ENCODE results near the gene PPFIA3. TPM values are rescaled to one million over a fixed set of nuclear protein-coding genes. Genes with fewer than 3 reads are reported as not detected.
"Not testable (repeated sequence)": the region's sequence is repeated elsewhere in the genome, so short reads cannot be mapped to it uniquely, and the experiment has no call there.

Gene PPFIA3
- polyA plus RNA-seq, 3 donors, result 8.5 to 20.1 (median 8.9) TPM

DNA sequence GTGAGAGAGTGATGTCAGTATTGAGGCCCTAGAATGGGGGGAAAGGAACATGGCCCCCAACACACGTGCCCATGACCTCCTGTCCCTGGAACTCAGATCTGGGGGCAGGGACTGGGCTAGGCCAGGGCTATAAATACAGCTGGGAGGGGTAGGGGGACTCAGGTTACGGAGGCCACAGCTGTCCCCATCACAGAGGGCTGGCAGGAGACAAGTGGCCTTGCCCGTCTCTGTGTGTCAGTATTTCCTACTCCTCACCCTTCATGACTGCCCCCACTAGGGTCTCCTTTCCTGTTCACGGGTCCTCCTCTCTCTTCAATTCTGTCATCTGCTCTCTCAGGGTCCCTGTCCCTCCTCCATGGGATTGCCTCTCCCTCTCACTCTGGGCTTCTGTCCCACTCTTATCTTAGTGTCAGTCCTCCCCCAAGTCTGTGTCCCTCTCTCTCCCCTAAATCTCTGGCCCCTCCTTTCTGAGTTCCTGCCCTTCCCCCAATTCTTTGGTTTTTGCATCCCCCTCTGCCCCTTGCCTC is 36.5 kb downstream of the PPFIA3 start:
- no peak overlapping the region for H3K27ac ChIP-seq (ENCODE audit: low read depth, low read length)

DNA sequence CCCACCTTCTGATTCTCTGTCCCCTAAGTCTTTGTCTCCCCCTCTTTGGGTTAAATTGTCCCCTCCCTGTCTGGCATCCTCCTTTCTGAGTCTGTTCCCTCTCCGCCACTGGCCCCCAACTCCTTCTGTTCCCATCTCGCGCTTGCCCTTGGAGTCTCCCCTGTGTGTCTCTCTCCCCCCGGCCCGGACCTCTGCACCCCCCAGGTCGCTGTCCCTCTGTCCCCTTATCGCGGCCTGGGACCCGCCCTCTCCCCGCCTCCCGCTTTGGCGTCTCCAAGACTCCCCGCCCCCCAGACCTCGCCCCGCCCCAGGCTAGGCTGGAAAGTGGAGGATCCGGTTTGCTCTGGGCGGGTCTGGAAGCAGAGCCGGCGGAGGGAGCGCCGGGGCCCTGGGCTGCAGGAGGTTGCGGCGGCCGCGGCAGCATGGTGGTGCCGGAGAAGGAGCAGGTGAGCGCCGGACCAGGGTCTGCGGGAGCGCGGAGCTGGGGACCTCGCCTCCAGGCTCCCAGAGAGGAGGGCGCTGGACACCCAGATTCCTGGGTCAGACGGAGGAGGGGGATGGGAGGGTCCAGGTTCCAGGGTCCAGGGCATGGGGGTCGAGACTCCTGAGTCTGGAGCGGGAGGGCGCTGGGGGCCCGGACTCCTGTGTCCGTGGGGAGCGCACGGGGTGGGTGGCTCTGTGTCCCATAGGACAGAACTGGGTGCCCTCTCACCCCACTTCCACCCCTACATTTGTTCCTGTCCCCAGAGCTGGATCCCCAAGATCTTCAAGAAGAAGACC is 38.3 kb downstream of the PPFIA3 start, which contains the start of gene TRPM4:
Gene TRPM4, plus strand, starts transcription at position 348 of the 780 bp plus-strand sequence. Its CDS starts 75 bp downstream, at position 423.
- WGBS, 3 donors, result 0 to 1% (median 1%) methylated on average over 37 to 41 of the region's 41 CpGs
- H3K27ac ChIP-seq (ENCODE audit: low read depth, low read length), result no peak within 1 kb of the TSS

More for the DNA sequence above, 36.5 kb downstream of the PPFIA3 start:
- 35 to 54% (median 50%) methylated on average over 3 to 4 of the region's 4 CpGs for WGBS, 3 donors

- H3K27ac ChIP-seq (ENCODE audit: low read depth, low read length), result no peak overlapping the region
Observed at GRCh38 chr19:49160450-49161189, 41.3 kb downstream of the PPFIA3 start.

DNA sequence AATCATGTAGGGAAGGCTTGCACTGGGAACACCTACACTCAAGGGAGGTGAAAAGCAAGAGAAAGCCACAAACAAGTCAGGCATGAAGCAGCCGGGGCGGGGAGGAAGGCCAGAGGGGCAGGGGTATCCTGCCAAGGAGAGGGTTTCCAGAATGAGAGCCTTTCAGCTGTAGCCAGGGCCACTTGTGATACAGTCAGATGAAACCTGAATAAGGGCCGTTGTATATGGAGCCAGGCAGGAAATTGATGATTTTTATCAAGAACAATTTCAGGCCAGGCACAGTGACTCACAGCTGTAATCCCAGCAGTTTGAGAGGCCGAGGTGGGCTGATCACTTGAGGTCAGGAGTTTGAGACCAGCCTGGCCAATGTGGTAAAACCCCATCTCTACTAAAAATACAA is 42.6 kb downstream of the PPFIA3 start:
- no peak overlapping the region for H3K27ac ChIP-seq (ENCODE audit: low read depth, low read length)
- WGBS, 3 donors, result 64 to 74% (median 68%) methylated on average over 4 of the region's 4 CpGs

More at GRCh38 chr19:49160450-49161189, 41.3 kb downstream of the PPFIA3 start:
- 91 to 92% (median 92%) methylated on average over 13 of the region's 13 CpGs for WGBS, 3 donors

- H3K27ac ChIP-seq (ENCODE audit: low read depth, low read length), result no peak overlapping the region
- WGBS, 3 donors, result 45 to 75% (median 62%) methylated on average over 24 of the region's 24 CpGs
Observed at GRCh38 chr19:49165111-49165750, 45.9 kb downstream of the PPFIA3 start.

GRCh38 chr19:49165865-49166301 is 46.5 kb downstream of the PPFIA3 start:
- 52 to 61% (median 61%) methylated on average over 29 to 30 of the region's 30 CpGs for WGBS, 3 donors
- H3K27ac ChIP-seq (ENCODE audit: low read depth, low read length), result no peak overlapping the region

DNA sequence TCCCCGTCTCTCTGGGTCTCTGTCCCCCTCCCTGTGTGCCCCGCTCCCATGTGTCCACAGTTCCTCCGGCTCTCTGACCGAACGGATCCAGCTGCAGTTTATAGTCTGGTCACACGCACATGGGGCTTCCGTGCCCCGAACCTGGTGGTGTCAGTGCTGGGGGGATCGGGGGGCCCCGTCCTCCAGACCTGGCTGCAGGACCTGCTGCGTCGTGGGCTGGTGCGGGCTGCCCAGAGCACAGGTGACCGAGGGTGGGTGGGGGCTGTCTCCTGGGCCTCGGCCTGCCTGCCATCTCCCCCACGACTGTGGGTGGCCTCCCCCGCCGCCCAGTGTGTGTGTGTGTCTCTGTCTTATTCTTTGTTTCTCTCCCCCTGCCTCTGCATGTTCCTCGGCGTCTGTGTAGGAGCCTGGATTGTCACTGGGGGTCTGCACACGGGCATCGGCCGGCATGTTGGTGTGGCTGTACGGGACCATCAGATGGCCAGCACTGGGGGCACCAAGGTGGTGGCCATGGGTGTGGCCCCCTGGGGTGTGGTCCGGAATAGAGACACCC is 48.6 kb downstream of the PPFIA3 start:
- H3K27ac ChIP-seq (ENCODE audit: low read depth, low read length), result no peak overlapping the region

GRCh38 chr19:49168421-49168820 is 49.1 kb downstream of the PPFIA3 start:
- H3K27ac ChIP-seq (ENCODE audit: low read depth, low read length), result no peak overlapping the region
- 91 to 97% (median 94%) methylated on average over 23 of the region's 23 CpGs for WGBS, 3 donors

More for the DNA sequence above, 48.6 kb downstream of the PPFIA3 start:
- WGBS, 3 donors, result 84 to 91% (median 89%) methylated on average over 25 of the region's 25 CpGs

- WGBS, 3 donors, result 97 to 100% (median 100%) methylated on average over 2 of the region's 2 CpGs
- no peak overlapping the region for H3K27ac ChIP-seq (ENCODE audit: low read depth, low read length)
Observed at GRCh38 chr19:49173198-49173597, 53.9 kb downstream of the PPFIA3 start.

- H3K27ac ChIP-seq (ENCODE audit: low read depth, low read length), result no peak overlapping the region
- 91 to 97% (median 94%) methylated on average over 4 of the region's 4 CpGs for WGBS, 3 donors
Observed at GRCh38 chr19:49180659-49181058, 61.3 kb downstream of the PPFIA3 start.

DNA sequence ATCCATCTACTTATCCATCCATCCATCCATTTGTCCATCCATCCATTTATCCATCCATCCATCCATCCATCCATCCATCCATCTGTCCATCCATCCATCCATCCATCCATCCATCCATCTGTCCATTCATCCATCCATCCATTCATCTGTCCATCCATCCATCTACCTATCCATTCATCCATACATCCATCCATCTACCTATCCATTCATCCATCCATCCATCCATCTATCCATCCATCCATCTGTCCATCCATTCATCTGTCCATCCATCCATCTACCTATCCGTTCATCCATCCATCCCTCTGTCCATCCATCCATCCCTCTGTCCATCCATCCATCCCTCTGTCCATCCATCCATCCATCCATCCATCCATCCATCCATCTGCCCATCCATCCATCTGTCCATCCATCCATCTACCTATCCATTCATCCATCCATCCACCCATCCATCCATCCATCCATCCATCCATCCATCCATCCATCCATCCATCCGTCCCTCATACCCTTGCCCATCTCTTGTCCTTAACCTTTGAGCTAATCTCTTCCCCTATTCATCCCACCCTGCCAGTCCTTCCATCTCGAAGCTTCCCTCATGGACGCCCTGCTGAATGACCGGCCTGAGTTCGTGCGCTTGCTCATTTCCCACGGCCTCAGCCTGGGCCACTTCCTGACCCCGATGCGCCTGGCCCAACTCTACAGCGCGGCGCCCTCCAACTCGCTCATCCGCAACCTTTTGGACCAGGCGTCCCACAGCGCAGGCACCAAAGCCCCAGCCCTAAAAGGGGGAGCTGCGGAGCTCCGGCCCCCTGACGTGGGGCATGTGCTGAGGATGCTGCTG is 62.9 kb downstream of the PPFIA3 start:
- H3K27ac ChIP-seq (ENCODE audit: low read depth, low read length), result not testable (repeated sequence)
- 69 to 93% (median 85%) methylated on average over 20 of the region's 20 CpGs for WGBS, 3 donors

DNA sequence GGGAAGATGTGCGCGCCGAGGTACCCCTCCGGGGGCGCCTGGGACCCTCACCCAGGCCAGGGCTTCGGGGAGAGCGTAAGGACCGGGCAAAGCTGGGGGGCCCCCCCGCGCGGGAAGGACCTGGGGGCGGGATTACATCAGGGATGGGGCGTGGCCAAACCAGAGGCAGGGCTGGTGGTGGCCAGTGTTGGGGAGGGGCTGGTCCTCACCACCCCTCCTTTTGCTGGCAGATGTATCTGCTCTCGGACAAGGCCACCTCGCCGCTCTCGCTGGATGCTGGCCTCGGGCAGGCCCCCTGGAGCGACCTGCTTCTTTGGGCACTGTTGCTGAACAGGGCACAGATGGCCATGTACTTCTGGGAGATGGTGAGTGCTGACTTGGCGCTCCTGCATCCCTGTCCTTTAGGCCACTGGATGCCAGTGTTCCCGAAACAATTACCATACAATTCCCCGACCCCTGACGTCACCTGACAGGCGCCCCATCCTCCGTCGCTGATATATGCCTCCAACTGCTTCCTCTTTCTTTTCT is 63.6 kb downstream of the PPFIA3 start:
- H3K27ac ChIP-seq (ENCODE audit: low read depth, low read length), result no peak overlapping the region

GRCh38 chr19:49186108-49186507 is 66.8 kb downstream of the PPFIA3 start:
- 80 to 84% (median 81%) methylated on average over 5 of the region's 5 CpGs for WGBS, 3 donors
- H3K27ac ChIP-seq (ENCODE audit: low read depth, low read length), result no peak overlapping the region

More for the DNA sequence above, 63.6 kb downstream of the PPFIA3 start:
- 71 to 85% (median 80%) methylated on average over 21 to 26 of the region's 26 CpGs for WGBS, 3 donors

DNA sequence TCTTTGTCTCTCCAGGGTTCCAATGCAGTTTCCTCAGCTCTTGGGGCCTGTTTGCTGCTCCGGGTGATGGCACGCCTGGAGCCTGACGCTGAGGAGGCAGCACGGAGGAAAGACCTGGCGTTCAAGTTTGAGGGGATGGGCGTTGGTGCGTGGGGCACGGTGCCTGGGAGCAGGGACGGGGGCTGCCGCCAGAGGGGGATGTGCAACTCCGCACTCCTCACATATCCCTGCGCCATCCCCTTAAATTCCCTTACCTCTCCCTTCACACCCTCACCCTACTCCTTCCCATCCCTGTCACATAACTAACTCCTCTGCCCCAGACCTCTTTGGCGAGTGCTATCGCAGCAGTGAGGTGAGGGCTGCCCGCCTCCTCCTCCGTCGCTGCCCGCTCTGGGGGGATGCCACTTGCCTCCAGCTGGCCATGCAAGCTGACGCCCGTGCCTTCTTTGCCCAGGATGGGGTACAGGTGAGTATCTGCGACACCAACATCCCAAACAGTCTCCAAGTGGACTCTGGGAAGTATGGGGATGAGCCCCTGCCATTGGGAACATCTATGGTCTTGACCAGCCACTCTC is 69.4 kb downstream of the PPFIA3 start:
- no peak overlapping the region for H3K27ac ChIP-seq (ENCODE audit: low read depth, low read length)
- WGBS, 3 donors, result 86 to 87% (median 87%) methylated on average over 21 of the region's 21 CpGs

- no peak overlapping the region for H3K27ac ChIP-seq (ENCODE audit: low read depth, low read length)
- 62 to 84% (median 62%) methylated on average over 5 of the region's 5 CpGs for WGBS, 3 donors
Observed at GRCh38 chr19:49189259-49189658, 69.9 kb downstream of the PPFIA3 start.

DNA sequence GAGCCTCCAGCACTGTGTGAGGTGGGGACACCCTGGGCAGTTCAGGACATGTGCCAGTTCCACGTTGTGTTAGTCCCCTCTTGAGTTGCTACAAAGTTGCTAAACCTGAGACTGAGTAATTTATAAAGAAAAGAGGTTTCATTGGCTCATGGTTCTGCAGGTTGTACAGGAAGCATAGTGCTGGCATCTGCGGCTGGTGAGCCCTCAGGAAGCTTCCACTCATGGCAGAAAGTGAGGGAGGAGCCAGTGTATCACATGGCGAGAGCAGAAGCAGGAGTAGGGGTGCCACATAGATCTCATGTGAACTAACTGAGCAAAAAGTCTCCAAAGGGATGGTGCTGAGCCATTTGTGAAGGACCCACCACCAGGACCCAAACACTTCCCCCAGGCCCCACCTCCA is 71.4 kb downstream of the PPFIA3 start:
- no peak overlapping the region for H3K27ac ChIP-seq (ENCODE audit: low read depth, low read length)
- WGBS, 3 donors, result 93 to 99% (median 93%) methylated on average over 3 of the region's 3 CpGs

DNA sequence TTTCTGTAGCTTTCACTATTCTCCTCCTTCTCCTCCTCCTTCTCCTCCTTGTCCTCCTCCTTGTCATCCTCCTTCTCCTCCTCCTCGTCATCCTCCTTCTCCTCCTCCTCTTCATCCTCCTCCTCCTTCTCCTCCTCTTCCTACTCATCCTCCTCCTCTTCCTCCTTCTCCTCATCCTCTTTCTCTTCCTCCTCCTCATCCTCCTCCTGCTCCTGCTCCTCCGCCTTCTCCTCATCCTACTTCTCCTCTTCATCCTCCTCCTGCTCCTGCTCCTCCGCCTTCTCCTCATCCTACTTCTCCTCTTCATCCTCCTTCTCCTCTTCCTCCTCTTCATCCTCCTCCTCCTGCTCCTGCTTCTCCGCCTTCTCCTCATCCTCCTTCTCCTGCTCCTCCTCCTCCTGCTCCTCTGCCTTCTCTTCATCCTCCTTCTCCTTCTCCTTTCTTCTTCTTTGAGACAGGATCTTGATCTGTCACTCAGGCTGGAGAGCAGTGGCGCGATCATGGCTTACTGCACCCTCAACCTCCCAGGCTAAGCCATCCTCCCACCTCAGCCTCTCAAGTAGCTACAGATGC is 74.6 kb downstream of the PPFIA3 start:
- 91 to 97% (median 93%) methylated on average over 6 of the region's 6 CpGs for WGBS, 3 donors
- no peak overlapping the region for H3K27ac ChIP-seq (ENCODE audit: low read depth, low read length)

Data from adipose tissue (tissue), 3 donors.